C1 segment of cervical spinal cord (tissue), 14 donors: ENCODE data around the gene DNAJC18.
"Not testable (repeated sequence)": the region's sequence is repeated elsewhere in the genome, so short reads cannot be mapped to it uniquely, and the experiment has no call there.

Source experiments
- DNase-seq, 14 donors: peaks; one replicate each; lab custom pipeline; 2025; lab: John Stamatoyannopoulos, UW

Gene DNAJC18

GRCh38 chr5:139388198-139388821, 51.0 kb downstream of the DNAJC18 start:
- no peak for DNase-seq

- DNase-seq: no peak
These were observed 51.6 kb downstream of the DNAJC18 start for GRCh38 chr5:139387611-139388197.

GRCh38 chr5:139386956-139387355, 52.4 kb downstream of the DNAJC18 start:
- not testable (repeated sequence) for DNase-seq

GRCh38 chr5:139386050-139386438, 53.3 kb downstream of the DNAJC18 start:
- DNase-seq: no peak

- no peak for DNase-seq
These were observed 54.0 kb downstream of the DNAJC18 start for GRCh38 chr5:139385061-139386049.

GRCh38 chr5:139384591-139385051, 54.7 kb downstream of the DNAJC18 start:
- DNase-seq: no peak

GRCh38 chr5:139383993-139384590, 55.2 kb downstream of the DNAJC18 start:
- DNase-seq: no peak

GRCh38 chr5:139383275-139383992, 55.9 kb downstream of the DNAJC18 start, which contains the start of gene SLC23A1:
TSS of gene SLC23A1 (minus strand) at chr5:139383297. CDS start at chr5:139383253, 44 bp downstream.
- no peak for DNase-seq

GRCh38 chr5:139382807-139383206, 56.5 kb downstream of the DNAJC18 start:
- no peak for DNase-seq

- DNase-seq: no peak
These were observed 57.2 kb downstream of the DNAJC18 start for GRCh38 chr5:139381837-139382761.

GRCh38 chr5:139379626-139380449, 59.5 kb downstream of the DNAJC18 start:
- no peak for DNase-seq

- no peak for DNase-seq
These were observed 60.4 kb downstream of the DNAJC18 start for GRCh38 chr5:139378941-139379361.

- DNase-seq: no peak
These were observed 61.1 kb downstream of the DNAJC18 start for GRCh38 chr5:139378101-139378825.

GRCh38 chr5:139377226-139377625, 62.1 kb downstream of the DNAJC18 start:
- no peak for DNase-seq

GRCh38 chr5:139376364-139376763, 63.0 kb downstream of the DNAJC18 start:
- DNase-seq: no peak

- DNase-seq: no peak
These were observed 64.4 kb downstream of the DNAJC18 start for GRCh38 chr5:139374909-139375308.

GRCh38 chr5:139371482-139372435, 67.6 kb downstream of the DNAJC18 start:
- DNase-seq: no peak
